CD4-positive, alpha-beta T cell treated with Interleukin-15 for 1 hour (primary cell): ENCODE data around the gene LRRC8E.
A peak's percentile ranks its signal among the peaks of the same experiment; 100 is the strongest.

Experiments used
- DNase-seq: peaks from one replicate; pipeline ENCODE4 v3.0.0-alpha.2; 2020

LRRC8E gene

DNA sequence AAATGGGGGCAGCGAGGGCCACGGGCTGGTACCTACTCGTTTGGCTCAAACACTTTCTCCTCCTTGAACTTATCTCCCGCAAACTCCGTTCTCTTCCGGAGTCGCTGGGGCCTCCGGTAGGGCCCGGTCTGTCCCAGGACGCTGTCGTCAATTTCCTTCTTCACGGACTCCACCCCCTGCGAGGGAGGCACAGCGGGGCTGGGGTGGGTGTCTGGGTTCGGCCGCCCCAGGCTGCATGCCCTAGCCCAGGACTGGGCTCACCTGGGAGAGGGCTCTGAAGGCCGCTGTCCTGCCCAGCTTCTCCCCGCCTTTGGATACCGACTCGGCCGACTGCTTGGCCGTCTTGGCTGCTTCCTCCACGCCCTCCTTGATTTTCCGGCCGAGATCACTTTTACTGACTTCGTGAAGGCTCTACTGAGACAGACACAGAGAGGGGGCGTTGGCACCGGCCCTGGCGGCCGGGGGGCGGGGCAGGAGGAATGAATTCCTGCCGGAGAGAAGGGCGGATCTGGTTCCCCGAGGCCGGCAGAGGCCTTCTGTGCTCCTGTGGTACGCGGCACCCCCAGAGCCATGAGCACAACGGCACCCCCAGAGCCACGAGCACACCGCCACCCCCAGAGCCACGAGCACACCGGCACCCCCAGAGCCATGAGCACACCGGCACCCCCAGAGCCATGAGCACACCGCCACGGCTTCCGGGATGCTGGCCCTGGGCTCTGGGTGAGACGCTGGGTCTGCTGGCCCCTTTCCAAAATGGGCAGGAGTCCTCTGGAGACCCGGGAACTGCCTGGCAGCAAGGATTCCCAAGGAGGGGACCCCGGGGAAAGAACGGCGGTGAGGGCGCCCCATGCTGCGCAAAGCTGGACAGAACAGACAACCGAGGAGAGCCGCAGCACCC, 45.8 kb downstream of the LRRC8E start:
- DNase-seq, result no peak

DNA sequence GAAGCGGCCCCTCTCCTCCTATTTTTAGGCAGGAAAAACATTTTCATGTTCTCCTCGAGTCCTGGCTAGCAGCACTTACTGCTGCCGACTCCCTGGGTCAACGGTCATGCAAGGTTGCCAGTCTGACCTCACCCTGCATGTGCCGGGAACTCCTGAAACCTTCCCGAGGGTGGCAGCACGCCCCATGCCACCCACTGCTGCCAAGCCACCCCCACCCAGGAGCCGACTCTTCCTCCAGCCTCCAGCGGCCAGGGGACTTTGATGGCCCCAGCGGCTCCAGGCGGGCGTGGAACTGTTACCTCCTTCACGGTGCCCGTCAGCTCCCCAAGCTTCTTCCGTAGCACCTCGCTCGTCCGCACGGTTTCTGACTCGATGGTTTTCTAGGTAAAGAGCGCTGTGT, 46.5 kb downstream of the LRRC8E start:
- no peak for DNase-seq

DNA sequence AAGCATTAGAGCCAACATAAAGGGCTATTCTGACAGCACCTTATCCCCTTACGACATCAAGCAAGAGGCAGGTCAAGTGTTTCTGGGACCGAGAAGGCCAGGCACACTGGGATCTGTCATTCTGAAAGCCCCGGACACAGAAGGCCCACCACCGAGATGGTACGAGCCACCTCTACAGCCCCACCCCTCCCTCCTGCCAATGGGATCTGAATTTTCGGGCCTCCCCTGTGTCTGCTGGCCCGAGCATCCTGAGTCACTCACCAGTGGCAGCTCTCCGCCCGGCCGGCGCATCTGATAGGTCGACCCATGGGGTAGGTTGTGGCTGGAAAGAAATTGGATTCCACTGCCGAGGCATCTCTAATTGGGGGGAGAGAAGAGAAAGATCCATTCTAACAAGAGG, 52.5 kb downstream of the LRRC8E start:
- DNase-seq, result no peak

DNA sequence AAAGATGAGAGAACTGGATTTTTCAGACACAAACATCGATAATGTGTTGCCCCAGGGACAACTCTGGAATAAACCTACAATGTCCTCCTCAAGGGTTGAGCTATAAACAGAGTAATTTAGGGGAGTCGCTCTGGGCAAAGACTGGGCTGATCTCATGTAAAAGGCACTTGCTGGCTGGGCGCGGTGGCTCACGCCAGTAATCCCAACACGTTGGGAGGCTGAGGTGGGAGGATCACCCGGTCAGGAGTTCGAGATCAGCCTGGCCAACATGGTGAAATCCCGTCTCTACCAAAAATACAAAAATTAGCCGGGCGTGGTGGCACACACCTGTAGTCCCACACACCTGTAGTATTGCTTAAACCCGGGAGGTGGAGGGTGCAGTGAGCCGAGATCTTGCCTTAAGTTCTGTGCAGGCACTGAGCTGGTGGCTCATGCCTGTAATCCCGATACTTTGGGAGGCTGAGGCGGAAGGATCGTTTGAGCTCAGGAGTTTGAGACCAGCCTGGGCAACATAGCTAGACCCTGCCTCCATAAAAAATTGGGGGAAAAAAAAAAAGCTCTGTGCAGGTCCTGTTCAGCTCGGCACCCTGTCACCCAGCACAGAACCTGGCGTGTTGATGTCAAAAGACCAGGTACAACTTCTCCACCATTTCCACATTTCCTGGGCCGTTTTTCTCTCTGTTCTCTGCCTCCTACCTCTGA, 53.7 kb downstream of the LRRC8E start:
- DNase-seq, result no peak

DNA sequence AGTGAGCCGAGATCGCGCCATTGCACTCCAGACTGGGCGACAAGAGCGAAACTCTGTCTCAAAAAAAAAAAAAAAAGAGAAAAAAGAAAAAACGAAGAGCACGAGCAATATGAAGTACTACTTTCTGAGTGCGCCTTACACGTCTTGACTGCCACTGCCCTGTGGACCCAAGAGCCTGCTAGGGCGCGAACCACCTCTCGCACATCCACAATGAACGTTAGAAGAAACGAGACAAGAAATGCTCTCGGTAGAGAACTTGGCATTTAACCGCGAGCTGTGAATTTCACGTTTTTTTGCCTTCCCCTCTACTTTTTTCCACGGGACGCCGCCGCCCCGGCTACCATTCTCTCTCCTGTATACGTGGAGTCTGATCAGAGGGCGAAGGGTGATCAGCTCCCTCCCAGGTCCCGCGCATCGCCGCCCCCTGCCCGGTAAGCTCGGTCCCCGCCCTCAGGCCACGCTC, 54.7 kb downstream of the LRRC8E start:
- DNase-seq, result no peak

DNA sequence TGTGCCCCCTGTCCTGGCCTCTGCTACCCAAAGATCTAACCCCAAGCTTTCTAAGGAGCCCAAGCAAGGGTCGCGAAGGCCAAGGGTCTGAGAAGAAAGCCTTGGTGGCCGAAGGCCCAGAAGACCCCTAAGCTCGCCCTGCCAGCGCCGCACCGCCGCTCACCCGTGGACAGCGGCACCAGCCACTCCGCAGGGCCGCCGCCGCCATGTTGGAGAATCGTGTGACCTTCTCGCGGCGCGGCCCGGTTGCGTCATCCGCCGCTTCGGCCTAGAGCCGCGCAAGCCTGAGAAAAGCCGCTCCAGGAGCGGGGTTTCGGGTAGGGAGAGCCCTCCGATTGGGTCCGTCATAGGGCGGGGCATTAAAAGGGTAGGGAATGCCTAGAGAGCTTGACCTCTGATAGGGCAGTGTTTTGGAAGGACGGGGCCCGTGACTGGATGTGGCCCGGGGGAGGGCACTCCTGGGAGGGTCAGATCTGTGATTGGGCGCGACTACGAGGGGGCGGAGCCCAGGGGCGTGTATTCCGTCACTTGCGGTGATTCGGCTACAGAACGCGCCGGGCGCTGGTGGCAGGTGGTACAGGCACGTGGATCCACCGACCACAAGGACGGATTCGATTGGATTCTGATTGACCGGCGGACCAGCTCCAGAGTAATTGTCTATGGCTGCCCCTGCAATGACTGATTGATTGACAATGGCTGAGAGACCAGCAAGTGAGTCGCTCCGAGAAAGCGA, 55.3 kb downstream of the LRRC8E start, which contains the start of gene TIMM44:
TSS of gene TIMM44 (minus strand) at position 223 of the 733 bp plus-strand sequence. CDS start at position 208, 15 bp downstream.
- DNase-seq, result peak; percentile 99

DNA sequence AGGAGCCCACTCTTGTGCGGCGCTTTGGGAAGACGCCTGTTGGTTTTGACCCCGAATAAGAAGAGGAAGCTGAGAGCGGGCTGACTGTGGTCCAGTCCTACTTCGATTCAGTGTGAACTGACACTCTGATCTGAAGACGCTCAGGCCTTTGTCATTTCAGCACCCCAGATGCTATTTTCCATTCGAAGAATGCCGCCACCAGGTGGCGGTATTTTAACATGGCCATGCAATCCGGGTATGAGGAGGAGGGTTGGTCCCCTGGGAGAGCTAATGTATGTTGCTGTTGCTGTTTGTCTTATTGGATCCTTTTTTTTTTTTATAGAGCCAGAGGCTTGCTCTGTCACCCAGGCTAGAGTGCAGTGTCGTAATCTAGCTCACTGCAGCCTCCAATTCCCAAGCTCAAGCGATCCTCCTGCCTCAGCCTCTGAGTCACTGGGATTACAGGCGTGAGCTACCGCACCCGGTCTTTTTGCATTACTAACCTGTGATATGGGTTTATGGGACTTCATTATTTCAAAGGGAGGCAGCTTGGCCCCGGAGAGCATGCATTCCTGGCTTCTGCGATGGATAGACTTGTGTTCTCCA, 56.0 kb downstream of the LRRC8E start:
- peak; percentile 85 for DNase-seq

DNA sequence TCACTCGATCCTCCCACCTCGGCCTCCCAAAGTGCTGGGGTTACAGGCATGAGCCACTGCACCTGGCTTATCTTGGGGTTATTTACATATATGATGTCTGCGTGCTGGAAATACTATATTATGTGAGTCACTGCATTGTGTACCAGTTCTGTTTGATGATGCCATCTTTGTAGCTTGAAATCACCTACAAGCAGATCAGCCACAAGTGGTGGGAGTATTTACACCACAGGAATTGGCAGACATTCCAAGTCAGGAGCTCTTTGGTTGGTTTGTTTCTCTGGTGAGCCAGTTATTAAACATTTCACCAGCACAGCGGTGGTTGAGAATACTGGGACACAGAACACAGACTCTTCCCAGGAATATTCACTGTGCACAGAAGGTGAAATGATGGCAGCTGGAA, 59.6 kb downstream of the LRRC8E start:
- DNase-seq, result no peak
